GM21360 (cell line): ENCODE data around the gene CLDN15.
A peak's percentile ranks its signal among the peaks of the same experiment; 100 is the strongest.

ENCODE experiments used
- ATAC-seq: cut with Tn5 transposase; IDR thresholded peaks from one replicate; pipeline ENCODE4 v1.9.1; 2021; ENCODE audit warnings: mild to moderate bottlenecking, moderate library complexity; ENCODE audit not compliant: unreplicated experiment

CLDN15 gene

GRCh38 chr7:101244375-101245146, 7.0 kb upstream of the CLDN15 start, which contains the start of gene FIS1:
Gene FIS1, minus strand, starts transcription at chr7:101245081. Its CDS starts 77 bp downstream, at chr7:101245004.
- peak; percentile 82 for ATAC-seq

- no peak for ATAC-seq
These were observed 6.2 kb upstream of the CLDN15 start for GRCh38 chr7:101243646-101244374.

- ATAC-seq = no peak
These were observed 4.1 kb upstream of the CLDN15 start for GRCh38 chr7:101241443-101242349.

- ATAC-seq = no peak
These were observed 3.4 kb upstream of the CLDN15 start for GRCh38 chr7:101241015-101241363.

- no peak for ATAC-seq
These were observed 2.8 kb upstream of the CLDN15 start for GRCh38 chr7:101240226-101241014.

- ATAC-seq = no peak
These were observed 2.3 kb upstream of the CLDN15 start for GRCh38 chr7:101239951-101240220.

GRCh38 chr7:101239191-101239950, 1.8 kb upstream of the CLDN15 start:
- ATAC-seq = no peak

- ATAC-seq = no peak
These were observed 902 bp upstream of the CLDN15 start for GRCh38 chr7:101238226-101239182.

GRCh38 chr7:101236292-101236835, 1.2 kb downstream of the CLDN15 start:
- ATAC-seq = no peak

- ATAC-seq = no peak
These were observed 2.1 kb downstream of the CLDN15 start for GRCh38 chr7:101235522-101235921.

GRCh38 chr7:101235050-101235449, 2.6 kb downstream of the CLDN15 start:
- no peak for ATAC-seq

GRCh38 chr7:101234636-101235035, 3.0 kb downstream of the CLDN15 start:
- no peak for ATAC-seq

GRCh38 chr7:101233907-101234547, 3.6 kb downstream of the CLDN15 start:
- ATAC-seq = no peak

- no peak for ATAC-seq
These were observed 5.3 kb downstream of the CLDN15 start for GRCh38 chr7:101232141-101232850.

- no peak for ATAC-seq
These were observed 6.0 kb downstream of the CLDN15 start for GRCh38 chr7:101231644-101232043.

GRCh38 chr7:101226721-101227120, 10.9 kb downstream of the CLDN15 start:
- ATAC-seq = no peak

- no peak for ATAC-seq
These were observed 12.0 kb downstream of the CLDN15 start for GRCh38 chr7:101225650-101226049.
